GM19463 (cell line): ENCODE measurements around the gene MAPKAP1.

Experiments used
- ATAC-seq: cut with Tn5 transposase; IDR thresholded peaks from one replicate; pipeline ENCODE4 v1.9.1; 2021; ENCODE audit warnings: mild to moderate bottlenecking, moderate library complexity; ENCODE audit not compliant: unreplicated experiment

MAPKAP1 gene

GRCh38 chr9:125492719-125493118 lies 214.3 kb downstream of the MAPKAP1 start:
- ATAC-seq, result no peak

GRCh38 chr9:125487842-125488241 lies 219.2 kb downstream of the MAPKAP1 start:
- ATAC-seq, result no peak

GRCh38 chr9:125486576-125486975 lies 220.4 kb downstream of the MAPKAP1 start:
- no peak for ATAC-seq

- no peak for ATAC-seq
Measured at GRCh38 chr9:125486152-125486508, 220.9 kb downstream of the MAPKAP1 start.

GRCh38 chr9:125485471-125486151 lies 221.4 kb downstream of the MAPKAP1 start:
- ATAC-seq, result no peak

- no peak for ATAC-seq
Measured at GRCh38 chr9:125484350-125485282, 222.4 kb downstream of the MAPKAP1 start.

GRCh38 chr9:125483697-125484096 lies 223.3 kb downstream of the MAPKAP1 start:
- ATAC-seq, result no peak

- ATAC-seq, result no peak
Measured at GRCh38 chr9:125479846-125480615, 227.0 kb downstream of the MAPKAP1 start.

GRCh38 chr9:125477089-125477544 lies 229.9 kb downstream of the MAPKAP1 start:
- ATAC-seq, result no peak

GRCh38 chr9:125476645-125477044 lies 230.4 kb downstream of the MAPKAP1 start:
- no peak for ATAC-seq

GRCh38 chr9:125475385-125475784 lies 231.6 kb downstream of the MAPKAP1 start:
- no peak for ATAC-seq

GRCh38 chr9:125472926-125473701 lies 233.9 kb downstream of the MAPKAP1 start:
- no peak for ATAC-seq

- ATAC-seq, result no peak
Measured at GRCh38 chr9:125472562-125472925, 234.5 kb downstream of the MAPKAP1 start.

GRCh38 chr9:125470767-125471580 lies 236.0 kb downstream of the MAPKAP1 start:
- no peak for ATAC-seq

- no peak for ATAC-seq
Measured at GRCh38 chr9:125470189-125470588, 236.8 kb downstream of the MAPKAP1 start.

- no peak for ATAC-seq
Measured at GRCh38 chr9:125468646-125469045, 238.4 kb downstream of the MAPKAP1 start.

- ATAC-seq, result no peak
Measured at GRCh38 chr9:125467116-125467740, 239.8 kb downstream of the MAPKAP1 start.

GRCh38 chr9:125466411-125466810 lies 240.6 kb downstream of the MAPKAP1 start:
- ATAC-seq, result no peak
